Sigmoid colon (tissue), 4 donors: Measurements from ENCODE around the gene CNOT9.

Experiments
- CTCF ChIP-seq, 4 experiments: fragments of 450-650 bp in 3 of 4; fragments of 200-600 bp in 1 of 4; IDR thresholded peaks; one replicate each; pipeline ENCODE4 v1.5.1; 2016 to 2019; ENCODE audit warnings: antibody characterized with exemption in 4 of 4, mild to moderate bottlenecking in 3 of 4, moderate library complexity in 2 of 4
- POLR2AphosphoS5 ChIP-seq, 4 donors: sonication (generic); formaldehyde crosslinking; IDR thresholded peaks; one replicate each; pipeline ENCODE4 v1.6.1; 2017; ENCODE audit warnings: antibody characterized with exemption in 4 of 4

- TF ChIP-seq POLR2AphosphoS5 (IDR thresholded peaks at IDR 0.05) (no peak), CTCF (IDR thresholded peaks at IDR 0.05) (no peak)
Measured at GRCh38 chr2:218627939-218628338, 59.3 kb downstream of the CNOT9 start.
